Erythroblast (primary cell): ENCODE measurements around the gene ZMAT3.

Source experiments
- GATA1 ChIP-seq: IDR thresholded peaks from 2 replicates; pipeline ENCODE4 v1.6.1; 2011; ENCODE audit warnings: low read depth, mild to moderate bottlenecking, control low read depth, low read length, moderate library complexity
- POLR2A ChIP-seq: IDR thresholded peaks from 2 replicates; pipeline ENCODE4 v1.6.1; 2011; ENCODE audit warnings: mild to moderate bottlenecking, low read length

DNA sequence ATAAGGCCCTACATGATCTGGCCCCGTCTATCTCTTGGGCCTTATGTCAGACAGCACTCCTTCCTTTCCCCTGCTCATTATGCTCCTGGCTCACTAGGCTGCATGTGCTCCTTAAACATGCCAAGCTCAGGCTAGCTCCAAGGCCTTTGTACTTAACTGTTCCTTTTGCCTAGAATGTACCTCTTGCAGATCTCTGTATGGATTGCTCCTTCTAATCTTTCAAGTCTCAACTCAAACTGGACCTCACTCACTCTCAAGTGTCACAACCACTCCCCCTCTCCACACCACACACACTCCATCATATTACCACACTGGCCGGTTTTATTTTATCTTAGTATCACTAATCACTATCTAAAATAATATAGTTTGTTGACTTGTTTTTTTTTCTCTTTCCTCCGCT lies 36.4 kb downstream of the ZMAT3 start:
- TF ChIP-seq POLR2A (no peak), GATA1 (no peak)
